Activated CD4-positive, alpha-beta T cell treated with anti-CD3 and anti-CD28 coated beads for 48 hours (primary cell): ENCODE results near the gene FAM163B.

Source experiments
- DNase-seq: peaks from one replicate; pipeline ENCODE4 v3.0.0-alpha.2; 2020

The FAM163B gene

DNA sequence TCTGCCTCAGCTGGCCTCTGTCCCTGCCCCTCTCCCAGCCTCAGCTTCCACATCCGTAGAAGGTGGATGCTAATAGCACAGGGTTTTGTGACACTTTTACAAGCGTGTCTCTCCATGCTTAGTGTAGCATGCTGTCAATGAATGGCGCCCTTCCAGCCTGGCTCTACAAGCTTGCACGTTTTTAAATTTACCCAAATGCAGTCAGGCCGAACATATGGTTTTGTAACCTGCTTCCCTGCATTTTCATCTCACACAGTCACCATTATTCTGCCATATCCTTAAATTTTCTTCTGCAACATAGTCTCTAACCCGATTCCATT, 28.8 kb downstream of the FAM163B start:
- DNase-seq, result no peak

DNA sequence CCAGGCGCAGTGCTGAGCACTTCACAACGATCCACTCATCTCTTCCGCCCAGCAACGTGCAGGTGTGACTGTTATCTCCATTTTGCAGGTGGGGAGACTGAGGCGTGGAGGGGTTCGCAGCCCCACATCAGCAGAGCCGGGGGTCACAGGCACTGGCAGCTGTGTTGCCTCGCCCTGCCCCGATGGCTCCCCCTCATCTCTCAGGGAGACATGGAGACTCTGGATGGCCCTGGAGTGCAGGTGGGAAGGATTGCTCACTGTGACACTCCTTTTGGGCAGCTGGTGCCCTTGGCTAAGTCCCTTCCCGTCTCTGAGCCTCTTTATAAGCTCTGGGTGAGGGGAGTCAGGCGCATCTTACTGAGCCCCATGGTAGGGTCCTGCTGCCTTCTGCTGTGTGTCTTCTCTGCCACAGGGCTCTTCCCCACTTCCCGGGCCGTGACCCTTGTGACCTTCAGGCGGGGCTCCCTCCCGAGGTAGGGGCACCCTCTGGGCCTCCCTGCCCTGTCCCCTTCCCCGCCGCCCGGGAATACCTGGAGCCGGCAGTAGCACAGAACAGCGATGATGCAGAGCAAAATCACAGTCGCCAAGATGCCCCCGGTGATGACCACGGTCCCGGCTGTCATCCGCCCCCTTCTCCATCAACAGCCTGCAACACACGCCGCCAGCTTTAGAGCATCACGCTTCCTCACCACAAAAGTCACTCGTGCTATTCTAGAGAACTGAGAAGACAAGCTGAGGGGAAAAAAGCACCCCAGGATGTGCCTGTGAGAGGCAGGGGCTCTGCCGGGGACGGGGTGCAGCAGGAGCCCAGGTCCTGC, 29.4 kb downstream of the FAM163B start:
- DNase-seq, result no peak

DNA sequence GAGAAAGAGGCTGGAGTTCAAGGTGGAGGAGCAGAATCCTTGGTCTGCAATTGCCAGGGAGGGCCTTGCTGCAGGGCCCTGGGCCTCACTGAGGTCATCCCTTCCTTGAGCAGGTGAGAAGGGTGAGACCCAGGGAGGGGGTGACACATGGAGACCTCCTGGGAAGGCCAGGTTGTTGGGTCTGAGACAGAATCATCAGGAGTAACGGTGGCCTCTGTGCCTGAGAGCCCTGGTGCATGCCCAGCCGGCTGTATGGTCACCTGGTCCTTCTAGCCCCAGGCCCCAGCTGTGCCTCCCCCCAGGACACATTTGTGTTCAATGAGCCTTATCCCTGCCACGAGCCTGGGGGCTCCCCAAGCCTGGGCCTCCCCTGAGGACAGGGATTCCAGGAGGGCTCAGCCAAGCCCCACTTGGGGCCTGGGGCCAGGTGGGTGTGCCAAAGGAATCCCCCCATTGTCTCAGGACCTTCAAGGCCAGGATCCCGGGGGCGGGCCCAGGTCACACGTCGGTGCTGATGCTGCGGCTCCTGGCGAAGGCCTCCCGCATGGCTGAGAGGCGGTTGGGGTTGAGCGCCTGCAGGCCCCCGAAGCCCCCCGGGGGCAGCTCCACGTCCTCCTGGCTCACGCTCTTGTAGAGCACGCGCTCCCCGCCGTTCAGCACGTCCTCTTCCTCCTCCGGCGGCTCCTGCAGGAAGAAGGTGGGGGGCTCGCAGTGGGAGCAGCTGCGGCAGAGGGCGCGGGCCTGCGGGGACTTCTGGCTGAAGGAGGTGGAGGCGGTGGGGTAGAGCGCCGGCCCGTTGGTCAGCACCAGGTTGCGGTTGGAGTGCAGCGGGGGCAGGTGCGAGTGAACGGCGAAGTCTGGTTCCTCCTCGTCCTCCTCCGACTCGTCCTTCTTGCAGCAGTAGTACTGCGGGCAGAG, 30.4 kb downstream of the FAM163B start:
- DNase-seq, result no peak

GRCh38 chr9:133577737-133578112, 31.5 kb downstream of the FAM163B start:
- no peak for DNase-seq

DNA sequence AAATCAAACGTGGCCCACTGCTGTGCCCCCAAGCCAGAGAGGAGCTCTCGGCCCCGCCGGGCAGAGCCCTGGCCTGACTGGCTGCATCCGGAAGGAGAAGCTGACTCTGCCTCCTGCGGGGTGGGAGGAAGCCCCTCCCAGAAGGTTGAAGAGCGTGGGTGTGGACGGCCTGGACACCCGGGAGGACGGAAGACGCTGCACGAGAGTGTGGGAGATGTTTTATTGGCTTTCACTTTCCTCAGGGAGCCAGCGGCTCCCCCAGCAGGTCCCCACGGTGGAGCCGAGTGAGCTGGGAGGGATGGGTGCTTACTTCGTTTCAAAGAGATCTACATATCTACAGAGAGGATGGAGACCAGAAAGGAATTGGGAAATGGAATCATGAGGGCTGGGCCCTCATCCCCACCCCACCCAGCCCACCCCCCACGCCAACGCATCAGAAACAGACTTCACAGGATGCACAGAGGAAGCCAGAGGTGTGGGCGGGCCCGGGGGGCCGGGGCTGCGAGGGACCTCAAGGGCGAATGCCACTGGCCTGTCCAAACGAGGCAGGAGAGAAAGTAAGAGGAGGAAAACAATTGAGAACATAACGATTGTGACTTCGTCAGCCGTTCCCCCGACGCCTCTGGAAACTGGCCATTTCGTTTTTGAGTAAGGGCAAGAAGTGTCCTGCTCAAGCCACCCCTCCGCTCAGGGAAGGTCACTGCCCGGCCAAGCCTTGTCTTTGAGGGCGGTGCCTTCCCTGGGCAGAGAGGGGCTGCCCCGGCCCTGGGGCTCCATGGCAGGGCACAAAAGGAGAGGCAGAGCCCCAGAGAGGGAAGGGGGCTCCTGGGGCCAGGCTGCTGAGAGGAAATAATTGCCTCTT, 32.1 kb downstream of the FAM163B start:
- DNase-seq, result no peak

DNA sequence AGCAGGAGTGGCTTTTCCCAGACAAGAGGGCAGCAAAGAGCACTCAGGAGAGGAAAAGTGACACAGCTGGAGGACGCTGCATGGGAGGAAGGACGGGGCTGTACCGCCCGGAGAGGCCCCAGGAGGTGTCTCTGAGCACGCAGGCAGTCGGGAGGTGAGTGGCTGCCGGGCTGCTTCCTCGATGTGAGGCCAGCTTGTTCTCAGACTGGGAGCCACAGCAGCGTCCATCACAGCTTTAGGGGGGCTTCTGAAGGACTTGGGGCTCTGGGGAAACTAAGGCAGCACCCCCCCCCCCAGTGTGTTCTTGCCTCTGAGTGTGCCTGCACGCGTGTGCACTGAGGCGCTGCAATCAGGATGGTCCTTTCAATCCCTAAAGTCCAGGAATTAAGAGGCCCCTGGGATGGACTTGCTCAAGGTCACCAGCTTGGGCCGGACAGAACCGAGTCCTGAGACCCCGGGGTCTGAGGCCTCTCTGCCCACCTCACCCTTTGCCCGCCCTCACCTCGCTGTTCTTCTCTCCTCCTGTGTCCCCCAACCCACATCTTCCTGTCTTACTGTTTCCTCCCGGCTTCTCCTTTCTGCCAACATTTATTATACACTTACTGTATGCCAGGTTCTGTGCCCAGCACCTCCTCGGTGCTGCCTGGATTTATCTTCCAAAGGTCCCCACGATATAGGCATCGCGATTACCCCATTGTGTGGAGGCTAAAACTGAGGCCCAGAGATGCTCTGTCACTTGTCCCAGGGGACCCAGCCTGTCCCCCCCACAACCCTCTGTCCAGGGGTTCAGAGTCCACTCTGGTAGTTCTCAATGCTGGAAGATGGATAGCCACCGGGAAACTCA, 32.9 kb downstream of the FAM163B start:
- DNase-seq, result no peak

DNA sequence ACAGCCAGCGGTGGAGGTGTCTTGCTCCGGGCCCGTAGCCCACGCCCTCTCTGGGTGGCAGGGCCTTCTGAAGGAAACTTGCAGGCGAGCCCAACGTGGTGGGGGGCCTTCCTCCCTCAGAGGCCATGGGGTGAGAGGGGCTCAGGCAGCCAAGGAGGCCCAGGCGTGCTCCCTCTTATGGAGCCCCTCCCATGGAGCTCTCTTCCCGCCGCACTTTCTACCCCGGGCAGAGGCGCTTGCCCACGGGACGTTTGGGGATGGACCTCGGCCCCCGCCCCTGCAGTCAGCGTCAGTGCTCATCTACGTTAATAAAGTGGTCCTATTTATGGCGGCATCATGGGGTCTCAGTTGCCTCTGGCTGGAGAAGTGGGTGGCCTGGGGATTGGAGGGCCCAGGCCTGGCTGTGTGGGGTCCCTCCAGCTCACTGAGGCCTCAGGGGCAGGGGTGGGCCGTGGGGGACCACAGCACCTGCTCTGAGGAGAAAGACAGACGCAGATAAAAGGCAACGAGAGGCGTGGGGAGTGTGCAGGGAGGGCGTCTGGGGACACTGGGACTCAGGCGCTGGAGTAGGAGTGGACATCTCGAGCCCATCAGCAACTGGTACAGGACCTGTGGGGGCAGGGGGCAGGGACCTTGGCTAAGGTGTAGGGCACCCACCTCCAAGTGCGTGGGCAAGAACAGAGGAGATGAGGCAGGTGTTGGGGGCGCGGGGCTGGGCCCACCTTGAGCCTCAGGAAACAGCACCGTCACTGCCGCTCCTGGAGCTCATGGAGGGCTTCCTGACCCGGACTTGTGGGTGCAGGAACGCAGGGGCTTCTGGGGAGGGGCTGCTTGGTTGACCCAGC, 33.8 kb downstream of the FAM163B start:
- DNase-seq, result no peak

- no peak for DNase-seq
Observed at GRCh38 chr9:133574771-133575170, 34.4 kb downstream of the FAM163B start.

DNA sequence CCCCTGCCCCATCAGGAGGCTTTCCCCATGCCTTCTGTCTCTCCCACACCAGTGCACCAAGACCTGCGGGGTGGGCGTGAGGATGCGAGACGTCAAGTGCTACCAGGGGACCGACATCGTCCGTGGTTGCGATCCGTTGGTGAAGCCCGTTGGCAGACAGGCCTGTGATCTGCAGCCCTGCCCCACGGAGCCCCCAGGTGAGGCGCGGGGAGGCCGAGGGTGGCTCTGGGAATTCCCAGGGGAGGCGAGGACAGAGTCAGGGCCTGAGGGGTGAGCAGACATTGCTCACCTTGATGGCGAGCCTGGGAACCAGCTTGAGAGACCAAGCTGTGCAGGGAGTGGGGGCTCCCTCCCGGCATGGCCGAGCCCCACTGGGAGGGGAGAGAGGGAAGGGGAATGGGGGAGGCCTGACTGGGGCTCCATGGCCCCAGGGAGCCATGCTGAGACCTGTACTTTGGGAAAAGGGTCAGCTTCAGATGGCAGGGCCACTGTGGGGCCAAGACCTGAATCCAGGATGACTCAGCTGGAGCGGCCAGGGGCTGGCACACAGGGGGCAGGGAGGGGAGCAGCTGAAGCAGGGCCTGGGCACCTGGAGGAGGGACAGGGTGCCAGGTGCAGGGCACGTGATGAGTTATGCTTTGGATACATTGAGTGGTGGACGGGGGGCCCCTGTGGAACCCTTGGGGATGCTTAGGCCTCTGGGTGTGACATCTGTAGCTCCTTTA, 35.2 kb downstream of the FAM163B start:
- DNase-seq, result no peak

DNA sequence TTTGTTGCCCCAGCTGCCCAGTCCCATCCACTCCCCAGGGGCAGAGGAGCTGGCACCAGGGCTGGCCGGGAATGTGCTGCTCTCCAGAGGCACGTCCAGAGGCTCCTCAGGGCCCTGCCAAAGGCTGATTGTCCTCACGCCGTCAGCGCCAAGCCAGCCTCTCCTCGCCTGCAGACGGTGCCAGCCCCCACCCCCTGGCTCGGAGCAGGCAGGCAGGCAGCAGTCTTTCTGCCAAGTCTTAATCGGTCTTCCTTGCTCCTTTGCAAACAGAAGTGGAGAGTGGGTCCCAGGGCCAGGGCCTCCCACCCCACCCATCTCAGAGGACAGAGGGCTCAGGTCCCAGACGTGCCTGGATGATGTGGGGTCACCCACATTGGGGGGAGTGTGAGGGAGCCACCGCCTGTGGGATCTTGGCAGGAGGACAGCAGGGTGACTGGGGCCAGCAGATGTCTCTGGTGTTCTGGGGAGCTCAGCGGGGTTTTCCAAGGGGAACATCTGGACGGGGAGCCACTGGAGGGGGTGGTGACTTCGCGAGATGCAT, 36.3 kb downstream of the FAM163B start:
- DNase-seq, result no peak

- DNase-seq, result no peak
Observed at GRCh38 chr9:133571896-133572595, 37.1 kb downstream of the FAM163B start.

DNA sequence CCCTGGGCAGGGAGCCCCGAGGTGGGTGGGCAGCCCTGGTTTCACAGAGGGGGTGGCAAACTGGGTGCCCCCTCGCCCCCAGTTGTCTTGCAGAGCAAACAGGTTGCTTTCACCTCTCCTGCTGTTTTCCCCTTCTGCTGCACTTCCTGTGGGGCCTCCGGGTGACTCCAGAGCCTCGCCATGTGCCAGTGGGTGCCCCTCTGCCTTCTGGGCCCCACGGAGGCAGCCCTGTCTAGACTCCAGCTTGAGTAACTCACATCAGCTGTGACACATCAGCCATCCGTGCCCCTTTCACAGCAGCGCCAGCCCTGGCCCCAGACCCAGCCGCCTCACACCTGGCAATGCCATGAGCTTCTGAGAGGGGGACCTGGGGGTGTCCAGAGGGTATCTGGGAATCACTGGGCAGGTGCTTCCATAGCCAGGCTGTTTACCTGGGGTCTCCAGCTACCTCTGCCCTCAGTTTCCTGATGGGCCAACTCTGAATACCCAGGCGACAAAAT, 37.7 kb downstream of the FAM163B start:
- no peak for DNase-seq

- DNase-seq, result no peak
Observed at GRCh38 chr9:133570691-133571080, 38.5 kb downstream of the FAM163B start.

DNA sequence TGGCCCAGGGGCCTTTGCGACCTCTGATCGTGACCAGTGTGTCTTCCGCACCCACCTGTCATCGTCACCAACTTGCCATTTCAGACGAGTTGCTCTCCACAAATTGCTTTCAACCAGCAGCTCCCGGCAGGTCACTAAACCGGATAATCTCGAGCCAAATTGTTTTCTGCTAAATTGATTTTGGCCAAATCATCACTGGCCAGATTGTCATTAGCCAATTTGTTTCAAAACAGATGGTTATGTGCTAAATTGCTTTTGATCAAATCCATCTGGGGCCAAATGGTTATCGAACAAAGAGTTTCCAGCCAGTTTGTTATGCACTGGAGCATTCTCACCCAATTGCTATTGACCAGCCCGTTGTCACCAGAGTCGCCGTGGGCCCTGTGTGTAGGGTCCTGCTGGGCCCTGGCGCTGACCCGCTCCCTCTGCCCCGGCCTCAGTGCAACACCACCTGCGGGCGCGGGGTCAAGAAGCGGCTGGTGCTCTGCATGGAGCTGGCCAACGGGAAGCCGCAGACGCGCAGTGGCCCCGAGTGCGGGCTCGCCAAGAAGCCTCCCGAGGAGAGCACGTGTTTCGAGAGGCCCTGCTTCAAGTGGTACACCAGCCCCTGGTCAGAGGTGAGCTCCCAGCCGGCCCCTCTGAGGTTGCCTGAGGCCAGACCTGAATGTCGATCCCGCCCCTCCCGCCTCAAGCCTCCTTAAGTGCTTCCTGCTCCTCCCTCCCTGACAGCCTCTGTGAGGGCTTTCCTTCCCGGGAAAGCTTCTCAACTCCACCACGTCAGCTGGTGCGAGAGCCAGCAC, 39.1 kb downstream of the FAM163B start:
- no peak for DNase-seq

- no peak for DNase-seq
Observed at GRCh38 chr9:133569121-133569785, 39.9 kb downstream of the FAM163B start.

DNA sequence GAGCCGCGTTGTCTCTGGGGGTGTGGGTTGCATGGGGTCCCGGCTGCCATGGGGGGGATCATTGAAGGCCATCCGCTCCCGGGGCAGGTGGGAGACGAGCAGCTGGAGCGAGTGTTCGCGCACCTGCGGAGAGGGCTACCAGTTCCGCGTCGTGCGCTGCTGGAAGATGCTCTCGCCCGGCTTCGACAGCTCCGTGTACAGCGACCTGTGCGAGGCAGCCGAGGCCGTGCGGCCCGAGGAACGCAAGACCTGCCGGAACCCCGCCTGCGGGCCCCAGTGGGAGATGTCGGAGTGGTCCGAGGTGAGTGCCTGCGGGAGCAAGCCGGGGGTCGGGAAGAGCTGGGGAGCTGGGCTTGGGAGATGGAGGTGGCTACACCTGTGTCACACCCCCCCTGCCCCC, 41.0 kb downstream of the FAM163B start:
- DNase-seq, result no peak

DNA sequence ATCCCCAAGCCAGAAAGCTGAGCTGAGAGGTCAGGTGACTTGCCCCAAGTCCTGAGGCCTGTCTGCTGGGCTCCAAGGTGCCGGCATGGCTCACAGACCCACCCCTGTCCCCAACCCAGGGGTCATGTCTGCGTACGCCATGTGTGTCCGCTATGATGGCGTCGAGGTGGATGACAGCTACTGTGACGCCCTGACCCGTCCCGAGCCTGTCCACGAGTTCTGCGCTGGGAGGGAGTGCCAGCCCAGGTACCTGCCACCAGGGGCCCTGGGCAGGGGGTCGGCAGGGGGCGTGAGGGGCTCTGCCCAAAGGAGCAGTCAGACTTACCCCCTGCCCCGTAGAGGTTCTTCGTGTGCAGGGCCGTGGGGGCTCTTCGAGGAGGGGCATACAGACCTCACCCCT, 42.4 kb downstream of the FAM163B start:
- no peak for DNase-seq

GRCh38 chr9:133566382-133566781, 42.8 kb downstream of the FAM163B start:
- no peak for DNase-seq
